Measurements from ENCODE around the gene CNOT10. TPM values are rescaled to one million over a fixed set of nuclear protein-coding genes. Genes with fewer than 3 reads are reported as not detected.
"Not testable (repeated sequence)": the region's sequence is repeated elsewhere in the genome, so short reads cannot be mapped to it uniquely, and the experiment has no call there.

Gene CNOT10
- total and polyA plus RNA-seq, 2 donors (not counting 1 experiment from before 2014, with no cell fraction given): 17.5 to 28.6 TPM

DNA sequence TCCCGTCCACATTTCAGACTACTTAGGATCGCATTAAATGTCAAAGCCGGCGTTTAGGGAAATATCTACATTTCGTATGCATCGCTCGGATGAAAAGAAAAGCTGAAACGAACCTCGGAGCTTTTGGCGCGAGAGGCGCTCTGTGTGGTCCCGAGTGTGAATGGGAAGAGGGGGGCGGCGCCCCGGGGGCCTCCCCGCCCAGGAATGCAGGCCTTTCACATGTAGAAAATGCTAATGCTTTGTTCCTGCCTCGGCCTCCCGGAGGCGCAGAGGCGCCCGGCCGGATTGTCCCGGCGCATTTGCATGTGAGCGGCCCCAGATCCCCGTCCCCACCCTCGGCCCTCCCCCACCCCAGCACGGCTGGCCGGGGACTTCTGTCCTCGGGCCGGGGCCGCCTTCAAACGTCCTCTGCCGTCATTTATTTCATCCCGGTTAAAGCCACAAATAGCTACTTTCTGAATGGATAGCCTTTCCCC lies 95.8 kb downstream of the CNOT10 start:
- Histone ChIP-seq H3K4me3 (replicated peaks in 1 of 4; ENCODE audit: control extremely low read depth in 1 of 4, insufficient read depth in 1 of 4, low read depth in 3 of 4, low read length in 4 of 4) (peak overlapping the region; percentile 63 to 74 (median 70)), H4K20me1 (ENCODE audit: control insufficient read depth, extremely low read depth, insufficient read depth, low read length) (no peaks in the 10 kb centered on the region), H3K4me2 (ENCODE audit: extremely low read depth, insufficient read depth, low read length) (peak overlapping the region; percentile 100), H3K4me1 (ENCODE audit: control insufficient read depth, extremely low read depth, insufficient read depth, low read length) (no peaks in the 10 kb centered on the region), H3K36me3 (ENCODE audit: control insufficient read depth, insufficient read depth, low read length) (no peaks in the 10 kb centered on the region), H3K27ac (ENCODE audit: insufficient read depth, low read length) (no peak overlapping the region), H3K27me3 (ENCODE audit: control insufficient read depth, insufficient read depth, low read length) (no peaks in the 10 kb centered on the region), H3K79me2 (ENCODE audit: control insufficient read depth, insufficient read depth, low read length) (no peaks in the 10 kb centered on the region), H3K9ac (ENCODE audit: insufficient read depth, low read length) (no peak overlapping the region), H2AFZ (ENCODE audit: low read length) (peak overlapping the region; percentile 92), H3K9me3 (ENCODE audit: control insufficient read depth, insufficient read depth, low read depth, low read length) (no peaks in the 10 kb centered on the region)
- TF ChIP-seq EZH2 (IDR thresholded peaks at IDR 0.05; ENCODE audit: low read length, missing control alignments): no peak
- TF ChIP-seq, protein P1, sequence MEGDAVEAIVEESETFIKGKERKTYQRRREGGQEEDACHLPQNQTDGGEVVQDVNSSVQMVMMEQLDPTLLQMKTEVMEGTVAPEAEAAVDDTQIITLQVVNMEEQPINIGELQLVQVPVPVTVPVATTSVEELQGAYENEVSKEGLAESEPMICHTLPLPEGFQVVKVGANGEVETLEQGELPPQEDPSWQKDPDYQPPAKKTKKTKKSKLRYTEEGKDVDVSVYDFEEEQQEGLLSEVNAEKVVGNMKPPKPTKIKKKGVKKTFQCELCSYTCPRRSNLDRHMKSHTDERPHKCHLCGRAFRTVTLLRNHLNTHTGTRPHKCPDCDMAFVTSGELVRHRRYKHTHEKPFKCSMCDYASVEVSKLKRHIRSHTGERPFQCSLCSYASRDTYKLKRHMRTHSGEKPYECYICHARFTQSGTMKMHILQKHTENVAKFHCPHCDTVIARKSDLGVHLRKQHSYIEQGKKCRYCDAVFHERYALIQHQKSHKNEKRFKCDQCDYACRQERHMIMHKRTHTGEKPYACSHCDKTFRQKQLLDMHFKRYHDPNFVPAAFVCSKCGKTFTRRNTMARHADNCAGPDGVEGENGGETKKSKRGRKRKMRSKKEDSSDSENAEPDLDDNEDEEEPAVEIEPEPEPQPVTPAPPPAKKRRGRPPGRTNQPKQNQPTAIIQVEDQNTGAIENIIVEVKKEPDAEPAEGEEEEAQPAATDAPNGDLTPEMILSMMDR (conservative IDR thresholded peaks at IDR 0.05 in 1 of 2, IDR thresholded peaks at IDR 0.05 in 1 of 2; ENCODE audit: low read depth in 1 of 2, low read length in 2 of 2): no peak
- DNase-seq (ENCODE audit: low read depth in 2 of 2): peak; percentile 43 to 55

- H3K9me3 ChIP-seq (ENCODE audit: control insufficient read depth, insufficient read depth, low read depth, low read length): no peaks in the 10 kb centered on the region
- H3K36me3 ChIP-seq (ENCODE audit: control insufficient read depth, insufficient read depth, low read length): no peaks in the 10 kb centered on the region
- no peaks in the 10 kb centered on the region for H3K4me1 ChIP-seq (ENCODE audit: control insufficient read depth, extremely low read depth, insufficient read depth, low read length)
- no peaks in the 10 kb centered on the region for H3K79me2 ChIP-seq (ENCODE audit: control insufficient read depth, insufficient read depth, low read length)
- no peak for TF ChIP-seq EZH2 (IDR thresholded peaks at IDR 0.05; ENCODE audit: low read length, missing control alignments)
- TF ChIP-seq, protein P1 (conservative IDR thresholded peaks at IDR 0.05 in 1 of 2, IDR thresholded peaks at IDR 0.05 in 1 of 2; ENCODE audit: low read depth in 1 of 2, low read length in 2 of 2): peak; percentile 69
- H3K27ac ChIP-seq (ENCODE audit: insufficient read depth, low read length): no peak overlapping the region
- H3K4me3 ChIP-seq (replicated peaks in 1 of 4; ENCODE audit: control extremely low read depth in 1 of 4, insufficient read depth in 1 of 4, low read depth in 3 of 4, low read length in 4 of 4): peak overlapping the region; percentile 63 to 74 (median 70)
- DNase-seq (ENCODE audit: low read depth in 2 of 2): peak; percentile 77 to 78
- no peaks in the 10 kb centered on the region for H4K20me1 ChIP-seq (ENCODE audit: control insufficient read depth, extremely low read depth, insufficient read depth, low read length)
- peak overlapping the region; percentile 52 for H3K9ac ChIP-seq (ENCODE audit: insufficient read depth, low read length)
- H3K4me2 ChIP-seq (ENCODE audit: extremely low read depth, insufficient read depth, low read length): peak overlapping the region; percentile 100
- no peaks in the 10 kb centered on the region for H3K27me3 ChIP-seq (ENCODE audit: control insufficient read depth, insufficient read depth, low read length)
- H2AFZ ChIP-seq (ENCODE audit: low read length): peak overlapping the region; percentile 92
These were observed 96.4 kb downstream of the CNOT10 start for GRCh38 chr3:32781211-32781968.

GRCh38 chr3:32781969-32782270 lies 96.9 kb downstream of the CNOT10 start:
- not testable (repeated sequence) for H3K36me3 ChIP-seq (ENCODE audit: control insufficient read depth, insufficient read depth, low read length); H3K9ac ChIP-seq (ENCODE audit: insufficient read depth, low read length); H3K79me2 ChIP-seq (ENCODE audit: control insufficient read depth, insufficient read depth, low read length); H2AFZ ChIP-seq (ENCODE audit: low read length); H3K4me1 ChIP-seq (ENCODE audit: control insufficient read depth, extremely low read depth, insufficient read depth, low read length); H3K9me3 ChIP-seq (ENCODE audit: control insufficient read depth, insufficient read depth, low read depth, low read length); DNase-seq (ENCODE audit: low read depth in 2 of 2); H3K4me2 ChIP-seq (ENCODE audit: extremely low read depth, insufficient read depth, low read length); H3K27ac ChIP-seq (ENCODE audit: insufficient read depth, low read length); H3K27me3 ChIP-seq (ENCODE audit: control insufficient read depth, insufficient read depth, low read length); H4K20me1 ChIP-seq (ENCODE audit: control insufficient read depth, extremely low read depth, insufficient read depth, low read length)
- H3K4me3 ChIP-seq (replicated peaks in 1 of 4; ENCODE audit: control extremely low read depth in 1 of 4, insufficient read depth in 1 of 4, low read depth in 3 of 4, low read length in 4 of 4): peak overlapping the region in 1 of 4 experiments; percentile 39
